ENCODE results near the gene ZNF784.

The ZNF784 gene

GRCh38 chr19:55644191-55644833, 19.9 kb upstream of the ZNF784 start:
- in situ Hi-C loops (cut with MboI; ENCODE audit: low sequenced_read_pairs) = no loop called here

GRCh38 chr19:55643887-55644176, 19.5 kb upstream of the ZNF784 start:
- in situ Hi-C loops (cut with MboI; ENCODE audit: low sequenced_read_pairs) = no loop called here

- in situ Hi-C loops (cut with MboI; ENCODE audit: low sequenced_read_pairs) = no loop called here
Measured at GRCh38 chr19:55643003-55643886, 18.9 kb upstream of the ZNF784 start, which contains the start of gene ZNF581. TSS of gene ZNF581 (plus strand) at chr19:55643649. CDS start at chr19:55644572, 923 bp downstream.

- in situ Hi-C loops (cut with MboI; ENCODE audit: low sequenced_read_pairs) = no loop called here
Measured at GRCh38 chr19:55642153-55643002, 18.0 kb upstream of the ZNF784 start.

GRCh38 chr19:55641426-55642152, 17.2 kb upstream of the ZNF784 start:
- in situ Hi-C loops (cut with MboI; ENCODE audit: low sequenced_read_pairs) = no loop called here

GRCh38 chr19:55640577-55641425, 16.4 kb upstream of the ZNF784 start, which contains the start of gene ZNF580:
TSS of gene ZNF580 (plus strand) at chr19:55641002. CDS start at chr19:55642509, 1,507 bp downstream.
- in situ Hi-C loops (cut with MboI; ENCODE audit: low sequenced_read_pairs) = no loop called here

GRCh38 chr19:55640043-55640576, 15.7 kb upstream of the ZNF784 start:
- in situ Hi-C loops (cut with MboI; ENCODE audit: low sequenced_read_pairs) = no loop called here

- in situ Hi-C loops (cut with MboI; ENCODE audit: low sequenced_read_pairs) = no loop called here
Measured at GRCh38 chr19:55638864-55639359, 14.5 kb upstream of the ZNF784 start.

- in situ Hi-C loops (cut with MboI; ENCODE audit: low sequenced_read_pairs) = no loop called here
Measured at GRCh38 chr19:55637534-55637933, 13.2 kb upstream of the ZNF784 start.

- in situ Hi-C loops (cut with MboI; ENCODE audit: low sequenced_read_pairs) = no loop called here
Measured at GRCh38 chr19:55636723-55637122, 12.4 kb upstream of the ZNF784 start.

- in situ Hi-C loops (cut with MboI; ENCODE audit: low sequenced_read_pairs) = no loop called here
Measured at GRCh38 chr19:55635856-55636440, 11.6 kb upstream of the ZNF784 start.

GRCh38 chr19:55635334-55635717, 11.0 kb upstream of the ZNF784 start:
- in situ Hi-C loops (cut with MboI; ENCODE audit: low sequenced_read_pairs) = no loop called here

- in situ Hi-C loops (cut with MboI; ENCODE audit: low sequenced_read_pairs) = no loop called here
Measured at GRCh38 chr19:55633861-55634260, 9.5 kb upstream of the ZNF784 start.

- in situ Hi-C loops (cut with MboI; ENCODE audit: low sequenced_read_pairs) = no loop called here
Measured at GRCh38 chr19:55632463-55632834, 8.1 kb upstream of the ZNF784 start.

- in situ Hi-C loops (cut with MboI; ENCODE audit: low sequenced_read_pairs) = loop anchor here (10.0 kb wide), 1 partner anchor 112 kb away; no protein-coding TSS in a partner anchor
Measured at GRCh38 chr19:55626350-55626749, 2.0 kb upstream of the ZNF784 start.

GRCh38 chr19:55625004-55625326, 599 bp upstream of the ZNF784 start:
- in situ Hi-C loops (cut with MboI; ENCODE audit: low sequenced_read_pairs) = loop anchor here (10.0 kb wide), 1 partner anchor 110 kb away; no protein-coding TSS in a partner anchor

GRCh38 chr19:55623561-55623960, 805 bp downstream of the ZNF784 start:
- in situ Hi-C loops (cut with MboI; ENCODE audit: low sequenced_read_pairs) = loop anchor here (10.0 kb wide), 1 partner anchor 109 kb away; no protein-coding TSS in a partner anchor

- in situ Hi-C loops (cut with MboI; ENCODE audit: low sequenced_read_pairs) = loop anchor here (10.0 kb wide), 1 partner anchor 108 kb away; no protein-coding TSS in a partner anchor
Measured at GRCh38 chr19:55623130-55623529, 1.2 kb downstream of the ZNF784 start.
